WTC11 (cell line): Measurements from ENCODE around the gene ATL3.

Experiments used
- ESRRA ChIP-seq: sonication (generic); formaldehyde crosslinking; IDR thresholded peaks from 2 replicates; pipeline ENCODE4 v1.8.1; 2022; ENCODE audit warnings: mild to moderate bottlenecking, missing genetic modification reagents, borderline replicate concordance
- MYBL2 ChIP-seq: sonication (generic); formaldehyde crosslinking; IDR thresholded peaks from 2 replicates; pipeline ENCODE4 v1.8.1; 2023; ENCODE audit warnings: mild to moderate bottlenecking, moderate library complexity, missing genetic modification reagents

- no peak for TF ChIP-seq ESRRA (CRISPR knock-in tag)
- no peak for TF ChIP-seq MYBL2 (CRISPR knock-in tag)
Observed at GRCh38 chr11:63574856-63575602, 96.1 kb downstream of the ATL3 start.
